ENCODE measurements around the gene EDIL3. TPM values are rescaled to one million over a fixed set of nuclear protein-coding genes. Genes with fewer than 3 reads are reported as not detected.

The EDIL3 gene, protein sequence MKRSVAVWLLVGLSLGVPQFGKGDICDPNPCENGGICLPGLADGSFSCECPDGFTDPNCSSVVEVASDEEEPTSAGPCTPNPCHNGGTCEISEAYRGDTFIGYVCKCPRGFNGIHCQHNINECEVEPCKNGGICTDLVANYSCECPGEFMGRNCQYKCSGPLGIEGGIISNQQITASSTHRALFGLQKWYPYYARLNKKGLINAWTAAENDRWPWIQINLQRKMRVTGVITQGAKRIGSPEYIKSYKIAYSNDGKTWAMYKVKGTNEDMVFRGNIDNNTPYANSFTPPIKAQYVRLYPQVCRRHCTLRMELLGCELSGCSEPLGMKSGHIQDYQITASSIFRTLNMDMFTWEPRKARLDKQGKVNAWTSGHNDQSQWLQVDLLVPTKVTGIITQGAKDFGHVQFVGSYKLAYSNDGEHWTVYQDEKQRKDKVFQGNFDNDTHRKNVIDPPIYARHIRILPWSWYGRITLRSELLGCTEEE
- 29.4 and 34.0 TPM in 2 replicates for total RNA-seq

DNA sequence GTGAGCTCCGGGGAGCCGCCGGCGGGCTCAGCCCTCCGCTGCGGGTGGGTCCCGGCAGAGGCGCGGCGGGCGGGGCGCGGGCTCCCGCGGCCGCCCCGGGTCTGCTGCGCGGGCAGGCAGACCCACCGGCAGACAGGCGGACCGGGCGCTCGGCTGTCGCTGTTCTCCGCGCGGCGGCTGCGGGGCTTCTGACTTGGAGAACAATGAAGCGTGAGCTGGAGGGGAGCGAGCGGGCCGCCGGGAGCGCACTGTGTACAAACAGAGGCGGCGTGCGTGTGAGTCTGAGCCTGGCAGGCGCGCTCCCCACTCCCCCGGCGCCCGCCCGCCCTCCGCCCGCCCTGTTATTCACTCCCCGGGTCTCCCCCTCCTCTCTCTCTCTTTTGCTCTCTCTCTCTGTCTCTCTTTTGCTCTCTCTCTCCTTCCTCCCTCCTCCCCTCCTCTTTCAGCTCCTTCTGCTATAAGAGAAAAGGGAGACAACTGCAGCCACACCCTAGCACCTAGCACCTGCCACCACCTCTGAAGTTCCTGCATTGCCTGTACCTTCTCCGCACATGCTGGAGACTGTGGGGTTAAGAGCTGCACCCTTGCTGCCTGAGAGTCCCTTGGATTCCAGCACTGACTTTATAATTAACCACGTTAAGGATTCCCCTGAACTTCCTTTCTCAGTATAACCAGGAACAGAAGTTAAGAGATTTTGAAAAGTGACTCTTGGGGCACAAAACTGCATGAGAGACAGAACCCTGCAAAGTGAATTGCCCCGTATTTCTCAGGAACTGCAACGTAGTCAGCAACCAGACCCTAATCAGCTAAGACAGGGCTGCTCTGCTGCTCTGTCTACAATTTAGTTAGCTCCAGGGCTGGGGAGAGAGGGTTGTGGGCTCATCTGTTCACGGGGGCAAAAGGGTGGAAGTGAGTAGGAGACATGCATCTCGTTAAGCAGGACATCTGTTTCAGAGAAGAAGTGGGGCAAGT, at the start of gene EDIL3:
Gene EDIL3 (minus strand): TSS at position 277 of the 972 bp plus-strand sequence. CDS start 506 bp downstream, outside the sequence.

